ENCODE results near the gene C4orf50.

The C4orf50 gene

GRCh38 chr4:5933116-5933515 lies 85.1 kb downstream of the C4orf50 start:
- DNase-seq (ENCODE audit: insufficient read length, low spot score) (no peak), FAIRE-seq (no peak)
- TF ChIP-seq POLR2A (IDR thresholded peaks at IDR 0.05; ENCODE audit: low read depth, low read length): no peak

DNA sequence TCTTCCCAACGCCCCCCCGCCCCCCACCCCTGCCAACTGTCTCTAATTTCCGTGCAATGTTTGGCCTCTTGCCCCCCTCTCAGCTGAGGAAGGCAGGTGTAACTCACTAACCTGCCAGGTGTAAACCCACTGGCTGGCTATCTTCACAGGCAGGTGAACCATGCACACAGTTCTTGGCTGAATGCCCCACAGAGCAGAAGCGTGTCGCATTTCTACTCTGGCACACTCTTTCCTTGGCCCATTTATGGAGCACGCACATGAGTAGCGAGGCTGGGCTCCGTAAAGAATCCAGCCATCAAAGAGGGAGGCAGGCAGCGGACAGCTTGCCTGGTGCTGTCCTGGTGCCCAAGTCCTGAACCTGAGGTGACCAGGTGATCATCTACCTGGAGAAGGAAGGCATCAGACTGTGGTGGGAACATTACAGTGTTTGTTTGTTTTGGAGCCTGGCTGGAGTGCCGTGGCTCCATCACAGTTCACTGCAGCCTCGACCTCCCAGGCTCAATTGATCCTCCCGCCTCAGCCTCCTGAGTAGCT lies 86.1 kb downstream of the C4orf50 start:
- TF ChIP-seq POLR2A (IDR thresholded peaks at IDR 0.05; ENCODE audit: low read depth, low read length): no peak
- FAIRE-seq (no peak), DNase-seq (ENCODE audit: insufficient read length, low spot score) (no peak)

GRCh38 chr4:5931526-5931925 lies 86.7 kb downstream of the C4orf50 start:
- FAIRE-seq: no peak
- DNase-seq (ENCODE audit: insufficient read length, low spot score): no peak
- TF ChIP-seq POLR2A (IDR thresholded peaks at IDR 0.05; ENCODE audit: low read depth, low read length): no peak

DNA sequence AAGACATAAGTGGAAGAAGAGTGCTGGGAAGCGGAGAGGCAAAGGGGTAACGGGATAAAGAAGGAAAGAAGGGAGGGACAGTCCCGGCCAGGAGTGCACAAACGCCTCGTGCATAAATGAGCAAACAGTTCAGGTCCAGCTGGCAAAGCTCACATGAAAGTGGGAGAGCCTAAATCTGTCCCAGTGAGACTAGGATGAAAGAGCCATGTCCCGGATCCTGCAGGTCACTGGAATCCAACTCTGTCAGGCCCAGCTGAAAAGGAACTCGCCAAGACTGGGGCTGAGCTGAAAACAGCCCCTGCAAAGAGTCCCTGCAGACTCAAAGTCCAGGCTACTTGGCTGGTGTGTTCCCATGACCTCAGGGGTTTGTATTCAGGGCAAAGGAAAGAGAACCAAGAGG lies 87.4 kb downstream of the C4orf50 start:
- DNase-seq (ENCODE audit: insufficient read length, low spot score) (no peak), FAIRE-seq (no peak)
- no peak for TF ChIP-seq POLR2A (IDR thresholded peaks at IDR 0.05; ENCODE audit: low read depth, low read length)

DNA sequence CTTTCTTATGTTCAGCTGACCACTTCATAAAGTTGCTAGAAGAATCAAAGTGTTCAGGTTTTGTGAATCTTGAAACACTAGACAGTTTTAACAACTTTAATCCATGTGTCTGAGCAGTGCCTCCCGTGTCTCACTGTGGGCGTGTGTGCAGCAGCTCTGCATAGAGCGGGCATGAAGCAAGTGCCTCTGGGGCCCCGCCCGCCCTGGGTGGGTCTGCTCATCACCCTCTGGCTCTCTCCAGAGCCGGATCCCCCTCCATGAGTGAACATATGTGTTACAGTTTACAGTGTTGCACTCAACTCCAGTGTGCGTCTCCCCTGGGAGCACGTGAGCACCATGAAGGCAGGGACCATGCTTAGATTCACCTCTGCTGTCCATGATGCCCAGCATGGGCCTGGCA lies 87.8 kb downstream of the C4orf50 start:
- no peak for FAIRE-seq

GRCh38 chr4:5928844-5929420 lies 89.3 kb downstream of the C4orf50 start:
- DNase-seq (ENCODE audit: insufficient read length, low spot score) (no peak), FAIRE-seq (no peak)
- TF ChIP-seq POLR2A (IDR thresholded peaks at IDR 0.05; ENCODE audit: low read depth, low read length): no peak

More for the DNA sequence above, 87.8 kb downstream of the C4orf50 start:
- no peak for TF ChIP-seq POLR2A (IDR thresholded peaks at IDR 0.05; ENCODE audit: low read depth, low read length)
- no peak for DNase-seq (ENCODE audit: insufficient read length, low spot score)

DNA sequence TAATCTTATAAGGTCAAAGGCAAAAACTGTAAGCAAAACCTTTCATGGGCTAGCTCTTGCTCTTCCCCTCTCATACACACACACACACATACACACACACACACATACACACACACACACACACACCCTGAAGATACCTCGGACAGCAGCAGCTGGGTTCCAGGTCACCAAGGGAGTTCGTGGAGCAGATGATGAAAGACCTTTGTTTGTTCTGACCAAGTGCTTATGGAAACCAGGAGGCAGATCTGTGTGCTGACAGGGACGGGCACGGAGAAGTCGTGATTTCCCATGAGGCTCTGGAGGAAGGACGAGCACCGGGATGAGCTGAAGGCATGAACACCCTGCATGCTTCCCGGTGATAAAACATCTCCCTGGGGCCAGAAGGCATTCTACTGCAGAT lies 90.0 kb downstream of the C4orf50 start:
- no peak for DNase-seq (ENCODE audit: insufficient read length, low spot score)
- FAIRE-seq: no peak
- TF ChIP-seq POLR2A (IDR thresholded peaks at IDR 0.05; ENCODE audit: low read depth, low read length): no peak

DNA sequence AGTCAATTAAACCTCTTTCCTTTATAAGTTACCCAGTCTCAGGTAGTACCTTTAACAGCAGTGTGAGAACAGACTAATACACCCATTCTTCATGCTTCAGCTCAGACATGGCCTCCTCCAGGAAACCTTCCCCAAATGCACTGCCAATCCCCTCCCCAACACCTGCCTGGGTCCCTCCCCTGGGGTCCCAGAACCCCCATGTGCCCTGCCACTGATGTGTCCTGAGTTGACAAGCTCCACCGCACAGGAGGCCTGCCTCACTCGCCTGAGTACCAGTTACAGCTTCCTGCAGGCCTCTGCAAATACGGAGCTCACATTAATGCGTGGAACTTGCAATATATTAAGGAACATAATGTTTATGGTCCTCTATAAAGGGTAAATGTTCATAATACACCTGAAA lies 90.5 kb downstream of the C4orf50 start:
- DNase-seq (ENCODE audit: insufficient read length, low spot score): no peak
- no peak for TF ChIP-seq POLR2A (IDR thresholded peaks at IDR 0.05; ENCODE audit: low read depth, low read length)
- FAIRE-seq: no peak

DNA sequence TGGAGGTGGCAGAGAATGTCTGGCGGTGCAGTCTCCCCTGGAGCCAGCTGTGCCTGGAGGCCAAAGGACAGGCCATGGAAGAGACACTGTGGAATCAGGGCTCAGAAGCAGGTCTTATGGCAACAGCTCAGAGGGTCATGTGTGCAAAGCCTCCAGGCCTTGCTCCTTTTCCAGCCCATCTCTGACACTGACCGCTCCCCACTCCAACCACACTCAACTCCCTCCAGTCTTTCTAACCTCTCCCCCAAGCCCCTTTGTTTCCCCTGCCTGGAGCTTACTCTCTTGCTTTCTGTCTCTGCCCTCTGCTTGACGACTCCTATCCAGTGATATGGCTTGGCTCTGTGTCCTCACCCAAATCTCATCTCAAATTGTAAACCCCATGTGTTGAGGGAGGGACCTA lies 91.1 kb downstream of the C4orf50 start:
- DNase-seq (ENCODE audit: insufficient read length, low spot score) (no peak), FAIRE-seq (no peak)
- no peak for TF ChIP-seq POLR2A (IDR thresholded peaks at IDR 0.05; ENCODE audit: low read depth, low read length)

DNA sequence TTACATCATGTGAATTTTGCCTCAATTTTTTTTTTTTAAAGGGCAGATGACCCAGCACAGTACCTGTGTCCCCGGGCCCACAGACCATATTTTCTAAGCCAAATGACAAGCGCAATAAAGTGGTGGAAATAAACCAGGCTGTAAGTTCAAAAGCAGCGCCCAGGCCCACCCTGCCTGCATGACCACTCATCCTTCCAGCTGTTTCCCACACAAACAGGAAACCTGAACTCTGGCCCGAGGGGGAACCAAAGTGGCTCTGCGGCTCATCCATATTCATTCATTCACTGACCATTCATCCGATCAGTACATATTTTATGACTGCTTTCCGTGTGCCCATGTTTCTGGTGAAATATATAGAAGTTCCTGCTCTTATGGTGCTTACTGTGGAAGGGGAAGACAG lies 91.6 kb downstream of the C4orf50 start:
- no peak for TF ChIP-seq POLR2A (IDR thresholded peaks at IDR 0.05; ENCODE audit: low read depth, low read length)
- DNase-seq (ENCODE audit: insufficient read length, low spot score) (no peak), FAIRE-seq (no peak)

DNA sequence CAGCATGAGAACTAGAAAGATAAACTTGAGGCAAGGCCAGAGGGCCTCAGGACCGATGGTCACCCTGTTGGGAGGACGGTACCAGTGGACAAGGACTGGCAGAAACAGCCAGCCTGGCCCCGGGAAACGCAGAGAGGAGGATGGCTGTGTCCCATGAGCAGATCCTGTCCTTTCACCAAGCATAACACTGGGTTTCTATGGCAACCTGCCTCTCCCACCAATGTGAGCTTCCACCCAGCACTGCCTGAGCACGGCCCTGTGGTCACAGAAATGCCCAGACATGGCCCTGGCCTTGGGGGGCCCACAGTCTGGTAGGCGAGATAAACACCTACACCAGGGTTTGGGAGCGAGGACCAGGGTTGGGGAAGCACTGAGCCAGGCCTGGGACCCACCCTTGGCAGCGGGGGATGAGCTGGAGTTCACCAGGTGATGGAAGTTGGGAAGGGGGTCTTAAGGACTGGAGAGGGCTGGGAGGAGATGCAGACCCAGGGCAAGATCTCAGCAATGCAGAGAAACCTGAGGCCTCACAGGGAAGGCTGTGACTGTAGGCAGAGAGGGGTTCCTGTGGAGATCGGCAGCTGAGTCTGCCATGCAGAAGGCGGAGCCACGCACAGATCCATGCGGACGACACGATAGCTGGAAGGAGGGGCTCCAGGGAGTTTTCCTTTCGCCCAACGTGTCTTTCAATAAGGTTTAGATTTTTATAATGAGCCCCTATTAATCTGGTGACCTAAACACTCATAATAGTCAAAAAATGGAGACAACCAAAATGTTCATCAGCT lies 92.6 kb downstream of the C4orf50 start:
- FAIRE-seq (no peak), DNase-seq (ENCODE audit: insufficient read length, low spot score) (no peak)
- TF ChIP-seq POLR2A (IDR thresholded peaks at IDR 0.05; ENCODE audit: low read depth, low read length): no peak

GRCh38 chr4:5924461-5925125 lies 93.6 kb downstream of the C4orf50 start:
- DNase-seq (ENCODE audit: insufficient read length, low spot score) (no peak), FAIRE-seq (no peak)
- TF ChIP-seq POLR2A (IDR thresholded peaks at IDR 0.05; ENCODE audit: low read depth, low read length): no peak

GRCh38 chr4:5923376-5923775 lies 94.9 kb downstream of the C4orf50 start:
- no peak for TF ChIP-seq POLR2A (IDR thresholded peaks at IDR 0.05; ENCODE audit: low read depth, low read length)
- no peak for FAIRE-seq
- no peak for DNase-seq (ENCODE audit: insufficient read length, low spot score)

DNA sequence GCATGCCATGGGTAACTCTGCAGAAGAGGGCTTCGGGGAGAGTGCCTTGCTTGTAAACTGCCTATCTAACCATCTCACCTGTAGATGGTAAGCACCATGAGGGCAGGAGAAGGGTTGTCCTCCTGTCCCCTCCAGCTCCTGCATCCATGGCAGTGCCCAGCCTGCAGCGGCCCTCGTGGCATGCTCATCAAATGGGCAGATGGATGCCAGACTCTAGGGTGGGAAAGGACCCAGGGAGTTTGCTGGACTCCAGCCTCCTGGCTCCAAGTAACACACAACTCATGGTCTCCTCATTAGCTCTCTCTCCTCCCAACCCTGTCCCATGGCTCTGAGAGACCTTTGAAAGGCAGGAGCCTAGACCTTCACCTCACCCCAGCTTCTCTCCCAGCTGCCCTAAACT lies 95.7 kb downstream of the C4orf50 start:
- DNase-seq (ENCODE audit: insufficient read length, low spot score) (no peak), FAIRE-seq (no peak)
- no peak for TF ChIP-seq POLR2A (IDR thresholded peaks at IDR 0.05; ENCODE audit: low read depth, low read length)
